Stimulated activated naive CD8-positive, alpha-beta T cell treated with anti-CD3 and anti-CD28 coated beads, Interleukin-15, Interleukin-2, amounts not matched to agents 100 ng/mL and 50 ng/mL, for 24 hours (primary cell): Measurements from ENCODE around the gene TMEM117.

Experiments used
- H3K27ac Mint-ChIP-seq: one replicate; pipeline ENCODE4 v1.8.0; 2021; ENCODE audit warnings: mild to moderate bottlenecking, mixed read lengths
- H3K27me3 Mint-ChIP-seq: one replicate; pipeline ENCODE4 v1.8.0; 2021; ENCODE audit warnings: mixed read lengths
- H3K36me3 Mint-ChIP-seq: one replicate; pipeline ENCODE4 v1.8.0; 2021; ENCODE audit warnings: low read depth, mixed read lengths
- H3K4me1 Mint-ChIP-seq: one replicate; pipeline ENCODE4 v1.8.0; 2021; ENCODE audit warnings: low read depth, mixed read lengths
- H3K4me3 Mint-ChIP-seq: one replicate; pipeline ENCODE4 v1.8.0; 2021; ENCODE audit warnings: mild to moderate bottlenecking, mixed read lengths
- H3K9me3 Mint-ChIP-seq: one replicate; pipeline ENCODE4 v1.8.0; 2021; ENCODE audit warnings: mixed read lengths

TMEM117 gene

DNA sequence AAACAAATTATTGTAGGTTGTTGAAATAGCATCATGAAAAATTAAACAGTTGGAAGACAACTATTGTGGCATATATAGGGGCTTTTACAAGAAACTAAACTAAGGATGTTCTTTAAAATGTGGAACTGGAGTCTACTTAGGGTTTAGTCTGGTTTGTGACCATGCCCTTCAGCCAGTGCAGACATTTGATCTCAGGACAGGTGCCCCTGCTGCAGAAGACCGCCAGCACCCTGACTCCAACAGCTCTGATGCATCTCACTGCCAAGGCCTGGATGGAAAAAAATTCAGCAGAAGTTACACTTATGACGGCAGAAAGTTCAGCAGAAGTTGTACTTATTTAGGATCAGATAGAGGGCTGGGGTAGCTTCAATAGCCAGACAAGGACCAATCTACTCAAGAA lies 51.5 kb downstream of the TMEM117 start:
- no peaks in the 10 kb centered on the region for H3K9me3 Mint-ChIP-seq
- no peaks in the 10 kb centered on the region for H3K27me3 Mint-ChIP-seq
- no peaks in the 10 kb centered on the region for H3K4me1 Mint-ChIP-seq
- H3K36me3 Mint-ChIP-seq = peaks cover 5% of the 10 kb centered on the region
- H3K27ac Mint-ChIP-seq = no peak overlapping the region
- H3K4me3 Mint-ChIP-seq = no peak overlapping the region

- Mint-ChIP-seq H3K9me3 (peaks cover 5% of the 10 kb centered on the region), H3K27me3 (no peaks in the 10 kb centered on the region), H3K36me3 (peaks cover 10% of the 10 kb centered on the region), H3K4me1 (no peaks in the 10 kb centered on the region), H3K27ac (no peak overlapping the region), H3K4me3 (no peak overlapping the region)
Observed at GRCh38 chr12:43891856-43892574, 56.1 kb downstream of the TMEM117 start.

DNA sequence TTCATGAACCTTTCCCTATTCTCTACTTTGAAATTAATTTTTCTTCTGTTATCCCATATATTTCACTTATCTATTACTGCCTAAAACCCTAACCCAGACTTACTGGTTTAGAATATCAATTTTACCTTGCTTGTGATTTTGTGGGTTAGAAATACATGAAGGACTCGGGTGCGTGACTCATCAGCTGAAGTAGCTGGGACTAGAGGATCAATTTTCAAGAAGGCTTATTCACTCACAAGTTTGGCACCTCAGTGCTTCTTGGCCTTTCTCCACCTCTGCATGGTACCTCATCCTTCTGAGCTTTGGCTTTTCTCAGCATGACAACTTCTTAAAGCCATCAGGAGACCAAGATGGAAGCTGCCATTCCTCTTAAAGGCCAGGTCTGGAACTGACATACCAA lies 57.8 kb downstream of the TMEM117 start:
- peaks cover 5% of the 10 kb centered on the region for H3K9me3 Mint-ChIP-seq
- no peaks in the 10 kb centered on the region for H3K4me1 Mint-ChIP-seq
- no peaks in the 10 kb centered on the region for H3K27me3 Mint-ChIP-seq
- H3K36me3 Mint-ChIP-seq = peaks cover 10% of the 10 kb centered on the region
- H3K4me3 Mint-ChIP-seq = no peak overlapping the region
- no peak overlapping the region for H3K27ac Mint-ChIP-seq

DNA sequence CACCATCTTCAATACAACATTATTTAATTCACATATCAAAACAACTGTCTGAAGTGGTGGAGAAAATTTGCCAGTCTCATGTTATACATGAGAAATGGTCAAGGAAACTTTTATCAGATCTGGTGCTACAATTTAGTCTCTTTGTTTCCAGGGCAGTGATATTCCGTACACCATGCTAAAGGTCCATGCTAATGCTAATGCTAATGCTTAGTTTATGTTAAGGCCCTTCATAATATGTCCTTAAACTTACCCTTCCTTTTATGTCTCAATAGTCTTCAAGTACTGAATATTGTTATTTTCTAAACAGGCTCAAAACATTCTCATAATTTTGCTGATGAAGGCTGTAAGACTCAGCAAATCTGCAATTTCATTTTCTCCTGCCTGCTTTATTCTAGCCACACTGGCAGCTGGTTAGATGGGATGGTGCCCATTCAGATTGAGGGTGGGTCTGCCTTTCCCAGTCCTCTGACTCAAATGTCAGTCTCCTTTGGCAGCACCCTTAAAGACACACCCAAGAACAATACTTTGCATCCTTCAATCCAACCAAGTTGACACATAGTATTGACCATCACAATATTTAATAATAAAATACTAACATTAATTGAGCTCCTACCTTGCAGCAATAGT lies 59.8 kb downstream of the TMEM117 start:
- Mint-ChIP-seq H3K9me3 (peaks cover 5% of the 10 kb centered on the region), H3K27ac (no peak overlapping the region), H3K4me3 (no peak overlapping the region), H3K4me1 (no peaks in the 10 kb centered on the region), H3K27me3 (no peaks in the 10 kb centered on the region), H3K36me3 (peaks cover 10% of the 10 kb centered on the region)

DNA sequence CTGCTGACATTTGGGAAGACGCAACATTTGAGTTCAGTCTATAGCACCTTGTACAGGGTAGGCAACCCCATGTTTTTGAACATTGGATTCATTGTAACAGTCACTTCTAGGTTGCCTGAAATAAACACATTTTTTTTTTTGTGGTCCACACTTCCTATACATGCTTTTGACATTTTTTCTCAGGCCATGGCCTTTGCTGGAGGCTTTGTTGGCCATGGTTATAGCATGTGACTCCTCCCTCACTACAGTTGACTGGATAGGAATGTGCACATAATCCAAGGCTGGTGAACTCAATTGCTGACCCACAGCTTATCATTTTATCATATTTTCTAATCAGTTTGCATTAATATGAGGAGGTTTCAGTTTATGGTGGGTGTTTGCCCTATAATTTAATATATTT lies 60.6 kb downstream of the TMEM117 start:
- Mint-ChIP-seq H3K27me3 (no peaks in the 10 kb centered on the region), H3K36me3 (peaks cover 10% of the 10 kb centered on the region), H3K9me3 (peaks cover 5% of the 10 kb centered on the region), H3K4me1 (no peaks in the 10 kb centered on the region), H3K4me3 (no peak overlapping the region), H3K27ac (no peak overlapping the region)

DNA sequence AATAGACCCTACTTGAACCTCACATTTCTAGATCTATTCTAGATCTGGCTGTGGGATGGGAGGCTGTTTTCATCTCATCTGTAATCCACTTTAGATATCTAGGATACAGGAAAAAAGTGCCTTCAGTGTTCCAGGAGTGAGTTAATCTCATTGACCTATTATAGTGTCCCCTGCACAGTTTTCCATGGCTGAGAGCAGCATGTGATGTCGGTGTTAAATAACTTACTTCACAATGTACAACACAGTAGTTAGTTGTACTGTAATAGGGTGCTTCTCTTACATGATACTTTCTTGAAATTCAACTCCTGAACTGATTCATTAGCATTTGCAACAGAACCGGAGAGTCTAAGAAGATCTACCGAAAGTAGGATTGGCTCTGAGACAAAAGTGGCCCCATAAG lies 62.6 kb downstream of the TMEM117 start:
- Mint-ChIP-seq H3K36me3 (no peaks in the 10 kb centered on the region), H3K27me3 (no peaks in the 10 kb centered on the region), H3K27ac (no peak overlapping the region), H3K9me3 (no peaks in the 10 kb centered on the region), H3K4me3 (no peak overlapping the region), H3K4me1 (no peaks in the 10 kb centered on the region)

GRCh38 chr12:43899574-43899973 lies 63.7 kb downstream of the TMEM117 start:
- H3K4me1 Mint-ChIP-seq = no peaks in the 10 kb centered on the region

DNA sequence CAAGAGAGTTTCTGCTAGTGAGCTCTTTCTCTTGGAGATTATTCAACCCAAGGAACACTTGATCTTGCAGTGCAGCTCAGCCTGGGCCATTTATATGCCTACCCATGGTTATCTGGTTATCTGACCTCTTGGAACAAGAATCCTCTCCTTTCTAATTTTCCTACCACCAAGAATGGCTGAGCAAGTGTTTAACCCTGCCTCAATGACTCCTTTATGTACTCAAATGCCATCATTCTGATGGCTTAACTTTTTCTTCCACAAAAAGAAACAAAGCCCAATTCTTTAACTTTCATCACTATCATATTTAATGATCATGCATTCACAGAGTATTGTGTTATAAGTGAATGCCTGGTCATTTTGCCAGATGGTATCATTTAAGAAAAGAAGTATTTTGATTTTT lies 67.8 kb downstream of the TMEM117 start:
- H3K4me3 Mint-ChIP-seq = no peak overlapping the region
- H3K27me3 Mint-ChIP-seq = no peaks in the 10 kb centered on the region
- H3K9me3 Mint-ChIP-seq = no peaks in the 10 kb centered on the region
- H3K4me1 Mint-ChIP-seq = no peaks in the 10 kb centered on the region
- H3K27ac Mint-ChIP-seq = no peak overlapping the region
- no peaks in the 10 kb centered on the region for H3K36me3 Mint-ChIP-seq

More at GRCh38 chr12:43899574-43899973, 63.7 kb downstream of the TMEM117 start:
- Mint-ChIP-seq H3K9me3 (no peaks in the 10 kb centered on the region), H3K36me3 (no peaks in the 10 kb centered on the region), H3K4me3 (no peak overlapping the region), H3K27me3 (no peaks in the 10 kb centered on the region), H3K27ac (no peak overlapping the region)

- no peaks in the 10 kb centered on the region for H3K27me3 Mint-ChIP-seq
- H3K36me3 Mint-ChIP-seq = no peaks in the 10 kb centered on the region
- H3K27ac Mint-ChIP-seq = no peak overlapping the region
- H3K4me1 Mint-ChIP-seq = no peaks in the 10 kb centered on the region
- H3K9me3 Mint-ChIP-seq = no peaks in the 10 kb centered on the region
- no peak overlapping the region for H3K4me3 Mint-ChIP-seq
Observed at GRCh38 chr12:43912859-43913258, 77.0 kb downstream of the TMEM117 start.

DNA sequence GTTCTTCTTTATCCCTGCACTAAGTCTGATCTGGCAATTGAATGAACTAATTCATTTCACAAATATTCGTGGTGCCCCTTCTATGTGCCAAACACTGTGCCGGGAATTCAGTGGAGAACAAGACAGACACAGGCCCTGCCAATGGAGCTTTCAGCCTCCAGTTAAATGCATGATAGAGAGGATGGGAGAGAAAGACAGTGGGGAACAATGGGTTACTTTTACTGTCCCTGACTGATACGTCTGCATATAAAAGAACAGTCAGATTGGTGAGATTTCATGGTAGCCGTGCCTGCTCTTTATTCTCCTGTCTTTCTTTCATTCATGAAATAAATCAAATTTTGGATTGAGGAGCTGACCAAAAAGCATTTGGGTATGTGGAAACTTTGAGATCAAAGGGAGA lies 78.5 kb downstream of the TMEM117 start:
- Mint-ChIP-seq H3K27ac (no peak overlapping the region), H3K9me3 (no peaks in the 10 kb centered on the region), H3K27me3 (no peaks in the 10 kb centered on the region), H3K4me1 (no peaks in the 10 kb centered on the region), H3K36me3 (no peaks in the 10 kb centered on the region), H3K4me3 (no peak overlapping the region)

DNA sequence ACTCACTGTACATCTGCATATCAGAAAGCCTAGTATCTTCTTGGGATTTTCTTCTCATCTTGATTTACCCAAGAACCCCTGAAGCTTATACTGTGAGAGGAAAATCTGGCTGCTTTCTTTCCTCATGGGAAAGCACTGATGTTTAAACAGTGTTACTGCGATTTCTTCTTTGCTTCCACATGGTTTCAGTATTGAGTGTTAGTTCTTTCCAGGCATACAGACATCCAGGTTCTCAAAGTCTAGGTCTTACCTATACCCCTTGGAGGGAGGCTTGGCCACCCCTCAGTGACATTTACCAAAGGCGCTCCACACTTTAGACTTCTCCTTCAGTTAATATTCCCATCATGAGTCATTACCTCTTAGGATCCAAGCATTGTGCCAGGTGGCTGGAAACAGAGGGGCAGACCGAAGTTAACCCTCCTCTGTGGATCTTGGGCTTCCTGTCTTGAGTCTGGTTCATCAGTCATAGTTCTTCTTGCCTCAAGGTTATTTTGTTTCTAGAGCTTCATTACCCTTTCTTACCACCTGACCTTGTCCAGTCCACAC lies 79.1 kb downstream of the TMEM117 start:
- no peak overlapping the region for H3K4me3 Mint-ChIP-seq
- no peaks in the 10 kb centered on the region for H3K27me3 Mint-ChIP-seq
- H3K4me1 Mint-ChIP-seq = no peaks in the 10 kb centered on the region
- H3K36me3 Mint-ChIP-seq = no peaks in the 10 kb centered on the region
- H3K9me3 Mint-ChIP-seq = no peaks in the 10 kb centered on the region
- H3K27ac Mint-ChIP-seq = no peak overlapping the region

DNA sequence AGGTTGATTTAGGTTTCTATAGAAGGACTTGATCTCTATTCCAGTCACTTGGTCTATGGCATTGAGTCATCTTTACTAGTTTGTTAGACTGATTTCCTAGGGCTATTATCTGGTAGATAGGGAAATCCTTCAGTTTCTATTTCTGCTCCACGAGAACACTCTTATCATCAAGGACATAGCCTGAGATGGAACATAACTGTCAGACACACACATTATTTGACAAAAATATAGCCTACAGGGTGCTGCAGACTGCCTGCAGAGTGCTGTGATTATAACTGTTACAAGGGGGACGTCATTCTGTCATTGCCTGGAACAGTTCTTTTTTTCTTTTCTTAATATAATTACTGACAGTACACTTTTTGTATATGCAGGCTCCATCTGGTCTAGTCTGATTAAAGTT lies 82.0 kb downstream of the TMEM117 start:
- H3K27ac Mint-ChIP-seq = no peak overlapping the region
- no peaks in the 10 kb centered on the region for H3K27me3 Mint-ChIP-seq

GRCh38 chr12:43921666-43922337 lies 85.9 kb downstream of the TMEM117 start:
- peaks cover 5% of the 10 kb centered on the region for H3K36me3 Mint-ChIP-seq
- no peaks in the 10 kb centered on the region for H3K9me3 Mint-ChIP-seq
- no peaks in the 10 kb centered on the region for H3K27me3 Mint-ChIP-seq
- H3K4me1 Mint-ChIP-seq = no peaks in the 10 kb centered on the region
- no peak overlapping the region for H3K4me3 Mint-ChIP-seq
- H3K27ac Mint-ChIP-seq = no peak overlapping the region

More for the DNA sequence above, 82.0 kb downstream of the TMEM117 start:
- no peaks in the 10 kb centered on the region for H3K4me1 Mint-ChIP-seq
- no peak overlapping the region for H3K4me3 Mint-ChIP-seq
- no peaks in the 10 kb centered on the region for H3K36me3 Mint-ChIP-seq
- H3K9me3 Mint-ChIP-seq = no peaks in the 10 kb centered on the region

DNA sequence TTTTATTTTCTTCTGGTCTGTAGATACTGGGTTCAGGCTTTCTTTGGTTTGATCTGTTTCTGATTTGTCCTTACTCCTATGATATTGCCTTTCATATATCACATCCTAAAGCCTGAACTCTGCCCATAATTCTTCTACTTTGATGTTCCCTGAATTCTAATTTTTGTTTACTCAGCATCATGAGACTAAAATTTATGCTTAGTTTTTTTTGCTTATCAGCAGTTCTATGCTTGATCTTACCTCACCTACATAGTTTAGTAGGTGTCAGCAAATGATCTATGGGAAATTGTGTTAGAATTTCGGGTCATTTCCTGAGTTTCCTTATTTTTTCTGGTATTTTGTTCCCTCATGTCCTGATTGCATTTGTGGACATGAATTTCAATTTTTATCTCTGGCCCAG lies 94.2 kb downstream of the TMEM117 start:
- Mint-ChIP-seq H3K36me3 (peaks cover 20% of the 10 kb centered on the region), H3K27me3 (no peaks in the 10 kb centered on the region), H3K9me3 (peaks cover 24% of the 10 kb centered on the region), H3K4me1 (no peaks in the 10 kb centered on the region), H3K4me3 (no peak overlapping the region), H3K27ac (no peak overlapping the region)

- Mint-ChIP-seq H3K4me3 (no peak overlapping the region), H3K36me3 (peaks cover 20% of the 10 kb centered on the region), H3K4me1 (no peaks in the 10 kb centered on the region), H3K9me3 (peaks cover 24% of the 10 kb centered on the region), H3K27ac (no peak overlapping the region), H3K27me3 (no peaks in the 10 kb centered on the region)
Observed at GRCh38 chr12:43931187-43931586, 95.3 kb downstream of the TMEM117 start.
